ENCODE measurements around the gene WWC1.

Gene WWC1

GRCh38 chr5:168451565-168451964 lies 160.1 kb downstream of the WWC1 start:
- no peak for DNase-seq

GRCh38 chr5:168455201-168455600 lies 163.8 kb downstream of the WWC1 start:
- no peak for DNase-seq

- no peak for DNase-seq
Measured at GRCh38 chr5:168457542-168457941, 166.1 kb downstream of the WWC1 start.

GRCh38 chr5:168460606-168461005 lies 169.2 kb downstream of the WWC1 start:
- no peak for DNase-seq

- no peak for DNase-seq
Measured at GRCh38 chr5:168463081-168463480, 171.6 kb downstream of the WWC1 start.

GRCh38 chr5:168464214-168464613 lies 172.8 kb downstream of the WWC1 start:
- no peak for DNase-seq

GRCh38 chr5:168464641-168465040 lies 173.2 kb downstream of the WWC1 start:
- DNase-seq: no peak

GRCh38 chr5:168467755-168468330 lies 176.4 kb downstream of the WWC1 start:
- no peak for DNase-seq

- no peak for DNase-seq
Measured at GRCh38 chr5:168468836-168469235, 177.4 kb downstream of the WWC1 start.

GRCh38 chr5:168469816-168470215 lies 178.4 kb downstream of the WWC1 start:
- DNase-seq: no peak

- DNase-seq: no peak
Measured at GRCh38 chr5:168471785-168472184, 180.3 kb downstream of the WWC1 start.

GRCh38 chr5:168472329-168472728 lies 180.9 kb downstream of the WWC1 start:
- no peak for DNase-seq

- DNase-seq: no peak
Measured at GRCh38 chr5:168474319-168474718, 182.9 kb downstream of the WWC1 start.

GRCh38 chr5:168477060-168477459 lies 185.6 kb downstream of the WWC1 start:
- DNase-seq: no peak

GRCh38 chr5:168479166-168479565 lies 187.7 kb downstream of the WWC1 start:
- DNase-seq: no peak

- DNase-seq: no peak
Measured at GRCh38 chr5:168480601-168481000, 189.2 kb downstream of the WWC1 start.

GRCh38 chr5:168481330-168481788 lies 189.9 kb downstream of the WWC1 start:
- no peak for DNase-seq

GRCh38 chr5:168482361-168482760 lies 190.9 kb downstream of the WWC1 start:
- no peak for DNase-seq

GRCh38 chr5:168486136-168486879 lies 194.9 kb downstream of the WWC1 start, which contains the start of gene RARS1:
Gene RARS1, plus strand, starts transcription at chr5:168486471. Its CDS starts 28 bp downstream, at chr5:168486499.
- peak; percentile 75 for DNase-seq

GRCh38 chr5:168489059-168489458 lies 197.6 kb downstream of the WWC1 start:
- no peak for DNase-seq

GRCh38 chr5:168494057-168494555 lies 202.7 kb downstream of the WWC1 start:
- no peak for DNase-seq

GRCh38 chr5:168502563-168503237 lies 211.3 kb downstream of the WWC1 start:
- no peak for DNase-seq

- DNase-seq: no peak
Measured at GRCh38 chr5:168513861-168514428, 222.5 kb downstream of the WWC1 start.

All from effector CD8-positive, alpha-beta T cell (primary cell).